T1000 (cell line): ENCODE results near the gene OSTM1.

Source experiments
- DNase-seq: peaks from one replicate; lab custom pipeline; 2025; ENCODE audit warnings: mixed read lengths; lab: John Stamatoyannopoulos, UW

Gene OSTM1

GRCh38 chr6:108102965-108103364 lies 28.4 kb upstream of the OSTM1 start:
- no peak for DNase-seq

- DNase-seq: no peak
These were observed 25.5 kb upstream of the OSTM1 start for GRCh38 chr6:108100003-108100402.

- DNase-seq: no peak
These were observed 23.3 kb upstream of the OSTM1 start for GRCh38 chr6:108097882-108098281.

- DNase-seq: no peak
These were observed 19.3 kb upstream of the OSTM1 start for GRCh38 chr6:108093781-108094300.

GRCh38 chr6:108091288-108091687 lies 16.7 kb upstream of the OSTM1 start:
- DNase-seq: no peak

- no peak for DNase-seq
These were observed 8.8 kb upstream of the OSTM1 start for GRCh38 chr6:108083349-108083748.

- no peak for DNase-seq
These were observed 8.0 kb upstream of the OSTM1 start for GRCh38 chr6:108082539-108082938.

GRCh38 chr6:108080010-108080780 lies 5.7 kb upstream of the OSTM1 start:
- peak; percentile 46 for DNase-seq

GRCh38 chr6:108078191-108078590 lies 3.6 kb upstream of the OSTM1 start:
- DNase-seq: no peak

GRCh38 chr6:108074057-108074358 lies 533 bp downstream of the OSTM1 start:
- no peak for DNase-seq

GRCh38 chr6:108071736-108072276 lies 2.7 kb downstream of the OSTM1 start:
- DNase-seq: no peak

GRCh38 chr6:108068618-108069017 lies 5.9 kb downstream of the OSTM1 start:
- no peak for DNase-seq

GRCh38 chr6:108068182-108068581 lies 6.4 kb downstream of the OSTM1 start:
- DNase-seq: no peak

- no peak for DNase-seq
These were observed 21.8 kb downstream of the OSTM1 start for GRCh38 chr6:108052706-108053105.

- DNase-seq: no peak
These were observed 23.1 kb downstream of the OSTM1 start for GRCh38 chr6:108051481-108051880.

- no peak for DNase-seq
These were observed 34.9 kb downstream of the OSTM1 start for GRCh38 chr6:108039681-108040080.

- no peak for DNase-seq
These were observed 37.7 kb downstream of the OSTM1 start for GRCh38 chr6:108036884-108037283.

GRCh38 chr6:108031968-108032367 lies 42.6 kb downstream of the OSTM1 start:
- DNase-seq: no peak

- no peak for DNase-seq
These were observed 44.3 kb downstream of the OSTM1 start for GRCh38 chr6:108030211-108030610.

GRCh38 chr6:108029226-108029921 lies 45.2 kb downstream of the OSTM1 start:
- DNase-seq: no peak

GRCh38 chr6:108027594-108027993 lies 46.9 kb downstream of the OSTM1 start:
- DNase-seq: no peak

GRCh38 chr6:108027056-108027455 lies 47.5 kb downstream of the OSTM1 start:
- no peak for DNase-seq

- no peak for DNase-seq
These were observed 50.0 kb downstream of the OSTM1 start for GRCh38 chr6:108024427-108025073.
